GM19463 (cell line): ENCODE results near the gene KLF2.

Source experiments
- ATAC-seq: cut with Tn5 transposase; IDR thresholded peaks from one replicate; pipeline ENCODE4 v1.9.1; 2021; ENCODE audit warnings: mild to moderate bottlenecking, moderate library complexity; ENCODE audit not compliant: unreplicated experiment

The KLF2 gene

DNA sequence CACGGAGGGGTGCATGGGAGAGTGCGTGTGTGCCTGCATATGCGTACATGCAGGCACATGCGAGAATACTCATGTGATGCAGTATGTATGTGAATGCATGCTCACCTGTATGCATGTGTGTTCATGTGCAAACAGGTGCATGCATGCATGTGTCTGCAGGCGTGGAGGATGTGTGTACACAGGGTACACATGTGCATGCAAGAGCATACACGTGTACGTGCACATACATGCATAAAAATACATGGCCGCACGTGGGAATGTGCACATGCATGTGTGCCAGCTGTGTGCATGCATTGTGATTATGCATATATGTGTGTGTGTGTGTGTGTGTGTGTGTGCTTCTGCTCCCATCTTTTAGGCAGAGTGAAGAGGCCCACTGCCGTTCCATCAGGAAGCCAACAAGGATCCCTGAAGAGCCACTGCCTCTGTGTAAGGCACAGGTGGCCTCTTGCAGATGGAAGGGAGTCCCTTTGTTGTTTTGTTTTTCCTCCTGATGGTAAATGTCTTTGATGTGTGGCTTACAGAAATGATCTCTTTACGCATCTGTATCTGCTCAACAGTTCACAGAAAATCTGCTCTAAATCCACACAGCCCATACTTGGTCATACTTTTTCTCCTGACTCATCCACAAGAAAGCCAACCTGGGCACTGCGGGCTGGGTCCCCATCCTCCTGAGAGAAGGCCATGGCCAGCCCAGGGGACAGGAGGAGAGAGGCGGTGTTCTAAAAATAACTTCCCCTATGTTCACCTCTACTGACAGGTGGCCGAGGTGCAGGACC lies 50.7 kb downstream of the KLF2 start:
- no peak for ATAC-seq

DNA sequence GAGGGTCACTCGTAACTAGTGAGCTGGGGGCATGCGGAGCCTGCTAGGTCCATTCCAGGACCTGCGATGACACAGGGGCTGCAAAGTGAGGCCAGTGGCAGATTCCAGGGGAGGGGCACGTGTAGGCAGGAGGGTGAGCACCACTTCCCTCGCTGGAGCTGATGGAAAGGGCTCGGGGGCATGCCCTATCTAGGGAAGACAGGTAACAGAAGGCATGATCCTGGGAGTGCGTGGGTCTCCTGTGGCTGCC lies 51.2 kb downstream of the KLF2 start:
- ATAC-seq: no peak

- ATAC-seq: no peak
Measured at GRCh38 chr19:16376241-16376640, 51.6 kb downstream of the KLF2 start.

DNA sequence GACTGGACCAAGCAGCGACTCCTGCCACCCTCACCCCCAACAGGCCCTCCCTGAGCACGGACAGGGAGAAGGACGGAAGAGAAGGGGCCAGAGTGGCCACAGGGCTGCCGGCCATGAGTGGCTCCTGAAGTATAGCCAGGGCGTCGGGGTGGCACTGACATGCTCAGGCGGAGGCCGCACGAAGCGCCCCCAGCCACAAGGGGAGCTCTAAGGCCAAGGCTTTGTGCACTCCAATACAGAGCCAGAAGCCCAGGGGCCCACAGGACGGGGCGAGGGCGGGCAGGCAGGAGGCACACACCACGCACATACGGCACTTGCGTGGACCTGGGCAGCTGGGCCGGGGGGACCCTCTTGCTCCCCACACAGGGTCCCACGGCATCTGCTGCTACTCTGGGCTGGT lies 52.0 kb downstream of the KLF2 start:
- no peak for ATAC-seq

GRCh38 chr19:16377521-16377920 lies 52.9 kb downstream of the KLF2 start:
- no peak for ATAC-seq
